K562 (cell line): ENCODE data around the gene HACL1. TPM values are rescaled to one million over a fixed set of nuclear protein-coding genes. Genes with fewer than 3 reads are reported as not detected.

ENCODE experiments used
- CBX2 ChIP-seq: fragments of 200-600 bp; sonication (generic); IDR thresholded peaks from one replicate; pipeline ENCODE4 v1.6.1; 2012; ENCODE audit warnings: mild to moderate bottlenecking, low read length, inconsistent platforms; ENCODE audit not compliant: insufficient read depth, poor library complexity, severe bottlenecking
- E2F1 ChIP-seq: sonication (generic); formaldehyde crosslinking; IDR thresholded peaks from 2 replicates; pipeline ENCODE4 v1.8.1; 2023; ENCODE audit warnings: mild to moderate bottlenecking, missing genetic modification reagents, moderate library complexity
- HMG20A ChIP-seq: fragments of 450-650 bp; formaldehyde crosslinking; conservative IDR thresholded peaks from 2 replicates; pipeline ENCODE4 v1.4.0; 2020; ENCODE audit warnings: mild to moderate bottlenecking, mixed read lengths
- KHSRP ChIP-seq: fragments of 450-650 bp; IDR thresholded peaks from 2 replicates; pipeline ENCODE4 v1.6.1; 2017
- NBN ChIP-seq: fragments of 450-650 bp; IDR thresholded peaks from 2 replicates; pipeline ENCODE4 v1.6.1; 2016; ENCODE audit warnings: low read depth, mild to moderate bottlenecking
- POLR3A ChIP-seq: IDR thresholded peaks from 2 replicates; pipeline ENCODE4 v1.6.1; 2011; ENCODE audit warnings: borderline replicate concordance, mild to moderate bottlenecking, moderate library complexity; ENCODE audit not compliant: insufficient read length, insufficient read depth; ENCODE audit errors: extremely low read depth
- RERE ChIP-seq: sonication (generic); formaldehyde crosslinking; IDR thresholded peaks from 2 replicates; pipeline ENCODE4 v1.8.0; 2023; ENCODE audit warnings: missing genetic modification reagents, mild to moderate bottlenecking, borderline replicate concordance
- SP1 ChIP-seq: sonication (generic); formaldehyde crosslinking; IDR thresholded peaks from 2 replicates; pipeline ENCODE4 v1.8.1; 2022; ENCODE audit warnings: mild to moderate bottlenecking, missing genetic modification reagents
- SRSF3 ChIP-seq: fragments of 200-400 bp; formaldehyde crosslinking; IDR thresholded peaks from 2 replicates; pipeline ENCODE4 v1.6.1; 2016; ENCODE audit warnings: mild to moderate bottlenecking, low read length, moderate library complexity; ENCODE audit not compliant: insufficient read depth
- TAF1 ChIP-seq: IDR thresholded peaks from 2 replicates; pipeline ENCODE4 v1.6.1; 2011; ENCODE audit warnings: mild to moderate bottlenecking, low read length, moderate library complexity; ENCODE audit not compliant: insufficient read depth, control insufficient read depth, severe bottlenecking; ENCODE audit errors: extremely low read depth
- TFE3 ChIP-seq: fragments of 450-650 bp; formaldehyde crosslinking; IDR thresholded peaks from 2 replicates; pipeline ENCODE4 v1.4.0; 2020; ENCODE audit warnings: mild to moderate bottlenecking, mixed read lengths
- TRIM28 ChIP-seq: fragments of 450-650 bp; IDR thresholded peaks from 2 replicates; pipeline ENCODE4 v1.6.1; 2017
- ZBTB11 ChIP-seq, 3 experiments: fragments of 200-800 bp in 1 of 3; fragments of 250-450 bp in 1 of 3; fragments of 450-650 bp in 1 of 3; sonication (Bioruptor Pico) in 1 of 3; sonication (Bioruptor generic) in 1 of 3; formaldehyde crosslinking in 1 of 3; IDR thresholded peaks; 2 replicates each; pipeline versions ENCODE4 v1.6.1 to v1.8.0; 2016 to 2022; ENCODE audit warnings: mild to moderate bottlenecking in 2 of 3, missing genetic modification characterization in 2 of 3, missing compliant biosample characterization in 1 of 3, moderate library complexity in 1 of 3
- polyA plus RNA-seq, 8 experiments: library from polyadenylated mRNA; depleted of rRNA in 4 of 8; stranded (reverse) in 5 of 8; unstranded in 3 of 8; fragments of >200 nt; fragmentation: Nextera tagmentation in 2 of 8; fragmentation: Illumina TruSeq in 1 of 8; extraction: Ambion mirVana in 2 of 8; extraction: Trizol in 1 of 8; gene quantifications; 2 replicates each; pipeline versions ENCODE4 v1.2.1 to v1.2.3, GENCODE V29; 2011 to 2014; ENCODE audit warnings: inconsistent platforms in 1 of 8, missing spikeins in 1 of 8
- total RNA-seq, 7 experiments: library from RNA; depleted of rRNA in 6 of 7; stranded (reverse); fragments of >200 nt in 6 of 7; fragmentation: Illumina TruSeq in 2 of 7; extraction: Trizol in 2 of 7; gene quantifications; 2 replicates each; pipeline versions ENCODE4 v1.2.1 to v1.2.3, GENCODE V29; 2011 to 2021; ENCODE audit warnings: low replicate concordance in 1 of 7

Gene HACL1
- total and polyA plus RNA-seq, 9 of the 15 experiments (the other 6 are each of a cell fraction or from before 2014, with no cell fraction given): 18.9 to 61.5 (median 30.5) TPM

- TF ChIP-seq RERE (no peak), HMG20A (no peak), SRSF3 (no peak), KHSRP (no peak), TFE3 (CRISPR knock-in tag) (peak; percentile 29; the same call in 1 of the 2 replicates), POLR3A (no peak), TAF1 (no peak), NBN (no peak), SP1 (CRISPR knock-in tag) (no peak), E2F1 (no peak), CBX2 (no peak), ZBTB11 (CRISPR knock-in tag; IDR thresholded peaks at IDR 0.05) (peak in 1 of 3 experiments; percentile 88; a peak in 2 of 6 replicates), TRIM28 (no peak)
Observed at GRCh38 chr3:15591928-15592327, 9.4 kb downstream of the HACL1 start (continued).
